Mesendoderm (in vitro differentiated cells): Measurements from ENCODE around the gene SLC43A2.

Source experiments
- DNase-seq: peaks from one replicate; pipeline ENCODE4 v3.0.0; 2013
- H2AK5ac ChIP-seq: 2 replicates; pipeline ENCODE4 v1.6.1; 2013; ENCODE audit warnings: low read length, inconsistent platforms
- H2BK120ac ChIP-seq: 2 replicates; pipeline ENCODE4 v1.6.1; 2013; ENCODE audit warnings: low read depth, mild to moderate bottlenecking, low read length, moderate library complexity, mixed read lengths
- H2BK15ac ChIP-seq: replicated peaks from 2 replicates; pipeline ENCODE4 v1.6.1; 2013; ENCODE audit warnings: low read depth, mild to moderate bottlenecking, moderate library complexity
- H2BK5ac ChIP-seq: 2 replicates; pipeline ENCODE4 v1.6.1; 2013; ENCODE audit warnings: low read length, inconsistent platforms
- H3K18ac ChIP-seq: 2 replicates; pipeline ENCODE4 v1.6.1; 2013; ENCODE audit warnings: mild to moderate bottlenecking, low read length, mixed read lengths
- H3K23ac ChIP-seq: one replicate; pipeline ENCODE4 v1.6.1; 2013; ENCODE audit warnings: low read length
- H3K27ac ChIP-seq: 2 replicates; pipeline ENCODE4 v1.5.1; 2013; ENCODE audit warnings: low read depth, mild to moderate bottlenecking, inconsistent platforms, low read length, moderate library complexity
- H3K27me3 ChIP-seq: 2 replicates; pipeline ENCODE4 v1.6.1; 2013; ENCODE audit warnings: low read length, control low read depth, mild to moderate bottlenecking, inconsistent platforms; ENCODE audit not compliant: insufficient read depth, poor library complexity
- H3K36me3 ChIP-seq: 2 replicates; pipeline ENCODE4 v1.6.1; 2013; ENCODE audit warnings: low read length, inconsistent platforms; ENCODE audit not compliant: control insufficient read depth, insufficient read depth
- H3K4ac ChIP-seq: one replicate; pipeline ENCODE4 v1.6.1; 2013; ENCODE audit warnings: low read depth, mild to moderate bottlenecking, low read length, moderate library complexity
- H3K4me1 ChIP-seq: 2 replicates; pipeline ENCODE4 v1.6.1; 2013; ENCODE audit warnings: low read depth, low read length, inconsistent platforms; ENCODE audit not compliant: control insufficient read depth
- H3K4me2 ChIP-seq: 2 replicates; pipeline ENCODE4 v1.6.1; 2013; ENCODE audit warnings: low read length
- H3K4me3 ChIP-seq: 2 replicates; pipeline ENCODE4 v1.5.1; 2013; ENCODE audit warnings: mild to moderate bottlenecking, low read length
- H3K56ac ChIP-seq: one replicate; pipeline ENCODE4 v1.6.1; 2013; ENCODE audit warnings: low read length
- H3K79me1 ChIP-seq: 2 replicates; pipeline ENCODE4 v1.6.1; 2013; ENCODE audit warnings: low read length, inconsistent platforms
- H3K79me2 ChIP-seq: 2 replicates; pipeline ENCODE4 v1.6.1; 2013; ENCODE audit warnings: mild to moderate bottlenecking, low read length; ENCODE audit not compliant: control insufficient read depth, insufficient read depth
- H3K9ac ChIP-seq: 2 replicates; pipeline ENCODE4 v1.6.1; 2013; ENCODE audit warnings: low read length, inconsistent platforms
- H4K5ac ChIP-seq: one replicate; pipeline ENCODE4 v1.6.1; 2013; ENCODE audit warnings: low read length
- H4K8ac ChIP-seq: one replicate; pipeline ENCODE4 v1.6.1; 2013; ENCODE audit warnings: low read depth, mild to moderate bottlenecking, control low read depth, low read length, moderate library complexity
- WGBS: extraction: QIAGEN DNeasy Blood & Tissue Kit; methylation state at CpG from one replicate; pipeline ENCODE4 v1.1.7; 2013; ENCODE audit warnings: low lambda C conversion rate, missing lambda C conversion rate; ENCODE audit not compliant: insufficient coverage; ENCODE audit errors: extremely low coverage; 5-methylcytosine and 5-hydroxymethylcytosine counted together

The SLC43A2 gene

DNA sequence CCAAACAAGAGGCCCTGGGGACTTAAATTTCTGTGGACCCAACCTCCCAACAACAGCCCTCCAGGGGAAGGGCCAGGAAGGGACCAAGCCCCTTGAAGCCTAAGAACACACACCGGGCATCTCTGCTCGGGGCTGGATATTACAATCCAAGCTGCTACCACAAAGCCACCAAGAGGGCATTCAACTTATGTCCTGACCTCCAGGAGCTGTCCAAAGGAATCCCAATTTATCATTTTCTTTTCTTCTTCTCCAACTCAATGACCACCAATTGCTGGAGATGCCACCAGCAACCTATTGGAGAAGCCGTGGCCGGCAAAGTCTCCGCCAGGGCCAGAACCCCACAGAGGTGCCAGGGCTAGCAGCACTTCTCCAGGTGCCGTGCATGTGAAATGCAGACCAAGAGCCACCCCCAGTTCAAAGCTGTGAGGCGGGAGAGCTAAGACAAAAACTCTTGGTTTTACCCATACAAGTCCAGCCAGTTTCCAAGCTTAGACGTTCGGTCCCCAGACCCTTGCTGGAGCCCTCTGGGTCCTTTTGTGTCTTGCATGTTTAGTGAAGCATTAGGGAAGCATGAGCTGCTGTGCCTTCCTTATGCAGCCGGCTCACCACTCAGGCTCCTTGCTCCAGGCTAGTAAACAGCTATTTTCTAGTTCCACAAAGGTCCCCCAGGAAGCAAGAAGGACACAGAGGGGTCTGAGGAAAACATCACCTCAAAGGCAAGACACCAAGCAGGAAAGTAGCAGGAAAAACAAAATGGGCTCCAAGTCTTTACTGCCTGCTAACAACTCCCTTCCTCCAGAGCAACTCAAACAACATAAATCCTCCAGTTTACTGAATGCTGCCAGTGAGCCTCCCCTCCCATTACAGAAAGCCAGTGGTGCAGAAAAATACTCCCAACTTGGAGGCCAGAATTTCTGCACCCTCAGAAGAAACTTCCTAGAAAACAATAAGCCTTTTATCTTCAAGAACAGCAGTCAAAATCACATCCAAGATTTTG, 69.3 kb downstream of the SLC43A2 start:
- Histone ChIP-seq H3K79me1 (peaks cover 29% of the 10 kb centered on the region), H3K4me1 (no peaks in the 10 kb centered on the region), H3K56ac (no peak overlapping the region), H3K4me2 (no peak overlapping the region), H3K23ac (no peak overlapping the region), H3K27me3 (no peaks in the 10 kb centered on the region), H3K4ac (no peak overlapping the region), H3K27ac (no peak overlapping the region), H2AK5ac (no peak overlapping the region), H3K36me3 (no peaks in the 10 kb centered on the region), H4K8ac (no peak overlapping the region), H2BK15ac (no peak overlapping the region), H3K79me2 (peaks cover 28% of the 10 kb centered on the region), H4K5ac (no peak overlapping the region), H2BK120ac (no peak overlapping the region), H3K4me3 (no peak overlapping the region), H2BK5ac (no peak overlapping the region), H3K18ac (no peak overlapping the region), H3K9ac (no peak overlapping the region)
- WGBS = no CpG with 5 or more reads among the region's 10 CpGs
- no peak for DNase-seq

DNA sequence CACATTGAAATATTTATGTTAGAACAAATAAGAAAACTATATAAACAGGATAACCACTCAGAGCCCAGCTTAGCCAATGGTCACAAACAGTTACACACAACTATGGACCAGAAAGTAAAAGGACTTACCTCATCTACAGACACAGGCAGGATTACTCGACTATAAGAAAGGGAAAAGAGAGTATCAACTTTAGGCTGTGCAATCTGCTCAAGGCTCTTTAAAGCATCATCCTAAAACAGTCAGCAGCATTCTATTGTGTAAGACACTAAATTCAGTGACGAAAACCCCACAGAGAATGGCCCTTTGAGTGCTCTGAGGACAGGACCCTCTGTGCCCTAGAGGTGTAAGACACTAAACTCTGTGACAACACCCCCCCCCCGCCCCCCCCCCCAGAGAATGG, 70.2 kb downstream of the SLC43A2 start:
- H3K27ac ChIP-seq = no peak overlapping the region
- H4K5ac ChIP-seq = no peak overlapping the region
- no peak overlapping the region for H3K4me2 ChIP-seq
- H2BK15ac ChIP-seq = no peak overlapping the region
- H3K79me2 ChIP-seq = peaks cover 28% of the 10 kb centered on the region
- H3K4ac ChIP-seq = no peak overlapping the region
- H3K79me1 ChIP-seq = peaks cover 29% of the 10 kb centered on the region
- no peak overlapping the region for H2BK5ac ChIP-seq
- no peak overlapping the region for H3K18ac ChIP-seq
- no peak overlapping the region for H3K9ac ChIP-seq
- H3K27me3 ChIP-seq = no peaks in the 10 kb centered on the region
- H3K56ac ChIP-seq = no peak overlapping the region
- no peak overlapping the region for H2AK5ac ChIP-seq
- H3K36me3 ChIP-seq = no peaks in the 10 kb centered on the region
- no peak overlapping the region for H2BK120ac ChIP-seq
- H3K4me1 ChIP-seq = no peaks in the 10 kb centered on the region
- DNase-seq = no peak
- no peak overlapping the region for H4K8ac ChIP-seq
- no CpG with 5 or more reads among the region's 3 CpGs for WGBS
- H3K4me3 ChIP-seq = no peak overlapping the region
- H3K23ac ChIP-seq = no peak overlapping the region

DNA sequence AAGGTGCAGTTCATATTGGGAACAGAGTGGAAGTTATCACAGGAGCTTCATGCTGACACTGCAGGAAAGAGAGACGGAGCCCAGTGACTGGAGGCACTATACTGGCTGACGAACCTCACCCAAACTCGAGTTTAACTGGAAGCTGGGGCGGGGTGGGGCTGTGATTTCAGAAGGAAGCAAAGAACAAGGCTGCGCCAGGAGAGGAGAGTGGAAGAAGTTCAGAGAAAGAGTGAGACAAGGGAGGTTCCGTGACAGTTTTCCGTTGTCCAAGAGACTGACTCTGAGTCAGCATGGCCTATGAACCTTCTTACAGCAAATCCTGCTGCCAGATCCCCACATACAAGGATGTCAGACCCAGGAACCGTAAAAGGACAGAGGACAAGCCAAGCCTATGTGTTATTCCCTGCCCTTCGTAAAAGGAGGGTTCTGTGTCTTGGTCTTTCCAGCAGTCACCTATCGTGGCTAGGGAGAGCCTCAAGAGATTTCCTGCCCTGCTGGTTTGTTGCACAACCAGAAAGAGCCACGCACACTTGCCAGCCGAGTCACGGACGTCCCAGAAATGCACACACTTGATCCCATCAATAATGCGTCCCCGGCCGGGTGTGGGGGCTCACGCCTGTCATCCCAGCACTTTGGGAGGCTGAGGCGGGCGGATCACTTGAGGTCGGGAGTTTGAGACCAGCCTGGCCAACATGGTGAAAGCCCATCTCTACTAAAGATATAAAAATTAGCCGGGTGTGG, 71.1 kb downstream of the SLC43A2 start:
- no CpG with 5 or more reads among the region's 22 CpGs for WGBS
- Histone ChIP-seq H3K4ac (no peak overlapping the region), H2BK120ac (no peak overlapping the region), H2BK5ac (no peak overlapping the region), H3K36me3 (no peaks in the 10 kb centered on the region), H3K4me1 (no peaks in the 10 kb centered on the region), H4K5ac (no peak overlapping the region), H2BK15ac (no peak overlapping the region), H3K23ac (no peak overlapping the region), H3K9ac (no peak overlapping the region), H3K79me1 (peaks cover 29% of the 10 kb centered on the region), H4K8ac (no peak overlapping the region), H3K4me2 (no peak overlapping the region), H2AK5ac (no peak overlapping the region), H3K27me3 (no peaks in the 10 kb centered on the region), H3K4me3 (no peak overlapping the region), H3K56ac (no peak overlapping the region), H3K79me2 (peaks cover 28% of the 10 kb centered on the region), H3K18ac (no peak overlapping the region), H3K27ac (no peak overlapping the region)
- DNase-seq = no peak

GRCh38 chr17:1555651-1556471, 72.8 kb downstream of the SLC43A2 start:
- no peak overlapping the region for H2BK15ac ChIP-seq
- no CpG with 5 or more reads among the region's 15 CpGs for WGBS
- H3K36me3 ChIP-seq = no peaks in the 10 kb centered on the region

DNA sequence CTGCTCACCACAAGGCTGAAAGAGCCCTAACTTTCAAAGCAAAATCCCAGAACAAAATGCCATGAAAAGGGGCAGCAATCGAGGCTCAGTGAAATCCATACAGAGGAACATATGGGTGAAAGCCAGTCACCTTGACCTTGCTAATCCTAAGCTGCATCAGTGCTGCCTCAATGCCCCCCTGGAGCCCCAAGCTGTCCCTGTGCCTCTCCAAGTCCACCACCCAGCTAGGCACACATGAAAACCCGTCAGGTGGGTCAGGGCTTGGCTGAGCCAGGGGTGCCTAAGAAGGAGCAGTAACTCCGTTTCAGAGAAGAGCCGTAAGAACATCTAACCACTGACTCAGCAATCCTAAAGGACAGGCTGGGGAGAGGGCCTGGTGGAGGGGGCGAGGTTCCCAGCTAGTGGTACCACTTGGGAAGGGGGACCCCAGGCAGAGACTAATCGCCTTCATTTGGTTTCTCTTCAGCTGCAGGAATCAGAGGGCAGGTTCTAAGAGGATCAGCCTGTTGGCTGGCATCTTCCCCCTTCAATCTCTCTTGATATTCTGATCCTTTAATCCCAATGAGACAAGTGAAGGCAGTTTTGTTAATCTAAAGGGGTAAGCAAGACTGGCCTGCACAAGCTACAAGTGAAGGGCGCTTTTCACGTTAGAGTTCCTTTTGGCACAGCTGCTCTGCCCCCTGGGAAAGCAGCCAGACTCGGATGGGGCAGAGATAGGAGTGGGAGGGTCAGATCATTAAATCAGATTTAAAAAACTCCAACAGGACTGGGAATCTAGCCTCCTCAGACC, 73.7 kb downstream of the SLC43A2 start:
- H3K79me1 ChIP-seq = peaks cover 16% of the 10 kb centered on the region
- no peak overlapping the region for H3K4me2 ChIP-seq
- H2BK5ac ChIP-seq = no peak overlapping the region
- no peak overlapping the region for H3K23ac ChIP-seq
- no peak overlapping the region for H3K4ac ChIP-seq
- H3K4me1 ChIP-seq = no peaks in the 10 kb centered on the region
- no peak overlapping the region for H2BK120ac ChIP-seq
- peaks cover 11% of the 10 kb centered on the region for H3K79me2 ChIP-seq
- H4K8ac ChIP-seq = no peak overlapping the region
- H4K5ac ChIP-seq = no peak overlapping the region
- no peak for DNase-seq
- no peak overlapping the region for H3K9ac ChIP-seq
- H3K56ac ChIP-seq = no peak overlapping the region
- H3K4me3 ChIP-seq = no peak overlapping the region
- no peaks in the 10 kb centered on the region for H3K36me3 ChIP-seq
- no CpG with 5 or more reads among the region's 9 CpGs for WGBS
- no peak overlapping the region for H2AK5ac ChIP-seq
- H3K27ac ChIP-seq = no peak overlapping the region
- no peak overlapping the region for H2BK15ac ChIP-seq
- H3K27me3 ChIP-seq = no peaks in the 10 kb centered on the region
- H3K18ac ChIP-seq = no peak overlapping the region

More at GRCh38 chr17:1555651-1556471, 72.8 kb downstream of the SLC43A2 start:
- H3K4ac ChIP-seq = no peak overlapping the region
- H4K5ac ChIP-seq = no peak overlapping the region
- no peaks in the 10 kb centered on the region for H3K4me1 ChIP-seq
- H3K79me2 ChIP-seq = peaks cover 20% of the 10 kb centered on the region
- H3K9ac ChIP-seq = no peak overlapping the region
- no peak overlapping the region for H3K4me2 ChIP-seq
- H2AK5ac ChIP-seq = no peak overlapping the region
- H3K56ac ChIP-seq = no peak overlapping the region
- H3K27ac ChIP-seq = no peak overlapping the region
- H2BK120ac ChIP-seq = no peak overlapping the region
- no peak overlapping the region for H3K18ac ChIP-seq
- no peaks in the 10 kb centered on the region for H3K27me3 ChIP-seq
- H3K4me3 ChIP-seq = no peak overlapping the region
- no peak for DNase-seq
- no peak overlapping the region for H3K23ac ChIP-seq
- no peak overlapping the region for H2BK5ac ChIP-seq
- no peak overlapping the region for H4K8ac ChIP-seq
- H3K79me1 ChIP-seq = peaks cover 25% of the 10 kb centered on the region
